ENCODE results near the gene ZDHHC14. TPM values are rescaled to one million over a fixed set of nuclear protein-coding genes. Genes with fewer than 3 reads are reported as not detected.

Gene ZDHHC14
- total and polyA plus RNA-seq, 4 donors: 4.3 to 18.3 (median 8.9) TPM

DNA sequence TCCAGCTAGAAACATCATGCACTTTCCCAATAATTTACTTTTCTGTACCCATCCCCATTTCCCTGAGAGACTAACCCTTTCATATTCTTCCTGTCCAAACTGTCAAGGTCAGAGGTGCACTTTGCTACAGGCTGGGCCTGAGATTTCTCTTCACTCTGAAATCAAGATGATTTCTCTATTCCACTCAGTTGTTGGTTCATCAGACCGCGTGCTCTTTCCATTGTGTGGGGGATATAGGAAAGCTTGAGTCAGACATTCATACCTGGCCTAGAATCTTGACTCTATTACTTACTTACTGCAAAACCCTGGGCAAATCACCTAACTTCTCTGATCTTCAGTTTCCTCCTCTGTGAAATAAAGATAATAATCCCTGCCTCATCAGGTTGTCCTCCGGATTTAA, 4.7 kb upstream of the ZDHHC14 start:
- no peak overlapping the region for H3K9ac ChIP-seq (ENCODE audit: insufficient read depth in 1 of 2, low read length in 2 of 2)

DNA sequence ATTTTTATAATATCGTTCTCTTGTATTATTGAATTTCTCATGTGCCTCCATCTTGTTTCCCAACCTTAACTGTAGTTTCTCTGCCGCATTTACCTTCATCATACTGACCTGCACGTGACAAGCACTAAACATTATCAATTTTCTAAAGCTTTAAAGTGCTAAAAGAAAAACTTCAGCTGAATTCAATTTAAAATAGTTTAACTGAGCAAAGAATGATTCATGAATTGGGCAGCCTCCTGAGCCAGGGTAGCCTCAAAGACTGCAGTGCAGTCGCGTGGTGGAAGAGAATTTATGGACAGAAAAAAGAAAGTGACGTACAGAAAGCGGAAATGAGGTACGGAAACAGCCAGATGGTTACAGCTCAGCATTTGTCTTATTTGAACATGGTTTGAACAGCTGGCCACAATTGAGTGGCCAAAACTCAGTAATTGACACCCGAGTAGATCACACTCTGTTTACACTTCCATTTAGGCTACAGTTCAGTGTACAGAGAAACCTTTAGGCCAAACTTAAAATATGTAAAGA, 4.2 kb upstream of the ZDHHC14 start:
- Histone ChIP-seq H3K27ac (ENCODE audit: low read depth in 1 of 2, low read length in 1 of 2) (no peak overlapping the region), H3K4me1 (ENCODE audit: control insufficient read depth in 5 of 5, insufficient read depth in 5 of 5, low read length in 5 of 5) (peaks cover 0 to 6% (median 2%) of the 10 kb centered on the region in 5 donors), H3K27me3 (ENCODE audit: control insufficient read depth in 3 of 3, insufficient read depth in 3 of 3, low read length in 2 of 3) (no peaks in the 10 kb centered on the region), H3K36me3 (ENCODE audit: control insufficient read depth in 4 of 4, insufficient read depth in 4 of 4, low read length in 4 of 4) (no peaks in the 10 kb centered on the region), H3K9me3 (ENCODE audit: control insufficient read depth in 4 of 4, insufficient read depth in 3 of 4, low read length in 3 of 4) (no peaks in the 10 kb centered on the region), H3K4me3 (no peak overlapping the region), H3K9ac (ENCODE audit: insufficient read depth in 1 of 2, low read length in 2 of 2) (no peak overlapping the region)
- DNase-seq: no peak
- WGBS, 2 donors: 83 to 85% methylated on average over 9 of the region's 9 CpGs
- TF ChIP-seq, protein P1, sequence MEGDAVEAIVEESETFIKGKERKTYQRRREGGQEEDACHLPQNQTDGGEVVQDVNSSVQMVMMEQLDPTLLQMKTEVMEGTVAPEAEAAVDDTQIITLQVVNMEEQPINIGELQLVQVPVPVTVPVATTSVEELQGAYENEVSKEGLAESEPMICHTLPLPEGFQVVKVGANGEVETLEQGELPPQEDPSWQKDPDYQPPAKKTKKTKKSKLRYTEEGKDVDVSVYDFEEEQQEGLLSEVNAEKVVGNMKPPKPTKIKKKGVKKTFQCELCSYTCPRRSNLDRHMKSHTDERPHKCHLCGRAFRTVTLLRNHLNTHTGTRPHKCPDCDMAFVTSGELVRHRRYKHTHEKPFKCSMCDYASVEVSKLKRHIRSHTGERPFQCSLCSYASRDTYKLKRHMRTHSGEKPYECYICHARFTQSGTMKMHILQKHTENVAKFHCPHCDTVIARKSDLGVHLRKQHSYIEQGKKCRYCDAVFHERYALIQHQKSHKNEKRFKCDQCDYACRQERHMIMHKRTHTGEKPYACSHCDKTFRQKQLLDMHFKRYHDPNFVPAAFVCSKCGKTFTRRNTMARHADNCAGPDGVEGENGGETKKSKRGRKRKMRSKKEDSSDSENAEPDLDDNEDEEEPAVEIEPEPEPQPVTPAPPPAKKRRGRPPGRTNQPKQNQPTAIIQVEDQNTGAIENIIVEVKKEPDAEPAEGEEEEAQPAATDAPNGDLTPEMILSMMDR (IDR thresholded peaks at IDR 0.05; ENCODE audit: control extremely low read depth, extremely low read depth): no peak
- ATAC-seq (ENCODE audit: insufficient read depth, low FRiP score): no peak

More for the DNA sequence above, 4.7 kb upstream of the ZDHHC14 start:
- Histone ChIP-seq H3K36me3 (ENCODE audit: control insufficient read depth in 4 of 4, insufficient read depth in 4 of 4, low read length in 4 of 4) (no peaks in the 10 kb centered on the region), H3K27me3 (ENCODE audit: control insufficient read depth in 3 of 3, insufficient read depth in 3 of 3, low read length in 2 of 3) (no peaks in the 10 kb centered on the region), H3K4me3 (no peak overlapping the region), H3K4me1 (ENCODE audit: control insufficient read depth in 5 of 5, insufficient read depth in 5 of 5, low read length in 5 of 5) (peaks cover 0 to 6% (median 2%) of the 10 kb centered on the region in 5 donors), H3K9me3 (ENCODE audit: control insufficient read depth in 4 of 4, insufficient read depth in 3 of 4, low read length in 3 of 4) (no peaks in the 10 kb centered on the region), H3K27ac (ENCODE audit: low read depth in 1 of 2, low read length in 1 of 2) (no peak overlapping the region)
- DNase-seq (no peak), ATAC-seq (ENCODE audit: insufficient read depth, low FRiP score) (no peak)
- TF ChIP-seq, protein P1 (IDR thresholded peaks at IDR 0.05; ENCODE audit: control extremely low read depth, extremely low read depth): no peak
- 92 to 96% methylated on average over 3 of the region's 3 CpGs for WGBS, 2 donors

DNA sequence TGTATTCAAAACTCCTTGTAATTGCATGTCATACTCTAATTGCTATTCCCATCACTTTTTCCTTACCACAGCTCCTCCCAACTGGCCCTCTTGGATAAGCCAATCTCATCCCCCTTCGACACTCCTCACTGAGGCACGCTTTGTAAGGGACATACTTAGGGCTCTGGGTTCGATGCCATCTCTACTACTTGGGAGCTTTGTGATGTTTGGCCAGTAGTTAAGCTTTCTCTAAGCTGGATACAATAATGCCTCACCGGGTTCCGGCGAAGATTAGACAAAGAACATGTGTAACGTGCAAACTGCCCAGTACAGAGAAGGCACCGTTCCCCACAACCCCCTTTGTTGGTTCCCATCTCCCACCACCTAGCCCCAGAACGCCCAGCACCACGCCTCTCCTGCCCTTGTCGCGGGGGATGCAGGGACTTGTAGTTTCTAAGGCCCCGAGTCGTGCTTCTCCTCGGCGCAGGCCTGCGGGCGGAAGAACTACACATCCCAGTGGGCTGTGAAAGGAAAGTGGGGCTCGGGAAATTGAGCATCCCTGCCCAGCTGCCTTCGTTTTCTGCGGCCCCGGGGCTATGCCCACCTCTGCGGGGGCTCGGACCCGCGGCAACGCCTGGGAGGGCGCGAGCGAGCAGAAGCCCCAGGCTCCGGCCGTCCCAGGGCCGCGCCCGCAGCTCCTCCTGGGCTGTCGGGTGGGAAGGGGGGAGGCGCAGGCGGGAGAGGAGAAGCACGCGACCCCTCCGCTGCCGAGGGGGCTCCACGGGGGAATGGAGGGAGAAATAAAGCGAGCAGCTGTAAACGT, 1.1 kb upstream of the ZDHHC14 start:
- 0 to 1% methylated on average over 45 of the region's 45 CpGs for WGBS, 2 donors

More for the DNA sequence above, 1.1 kb upstream of the ZDHHC14 start:
- Histone ChIP-seq H3K27me3 (ENCODE audit: control insufficient read depth in 3 of 3, insufficient read depth in 3 of 3, low read length in 2 of 3) (no peaks in the 10 kb centered on the region), H3K4me1 (ENCODE audit: control insufficient read depth in 5 of 5, insufficient read depth in 5 of 5, low read length in 5 of 5) (peaks cover 0 to 24% (median 4%) of the 10 kb centered on the region in 5 donors), H3K27ac (ENCODE audit: low read depth in 1 of 2, low read length in 1 of 2) (peak overlapping the region; percentile 87 to 96), H3K9me3 (ENCODE audit: control insufficient read depth in 4 of 4, insufficient read depth in 3 of 4, low read length in 3 of 4) (no peaks in the 10 kb centered on the region), H3K4me3 (peak overlapping the region; percentile 92), H3K36me3 (ENCODE audit: control insufficient read depth in 4 of 4, insufficient read depth in 4 of 4, low read length in 4 of 4) (no peaks in the 10 kb centered on the region), H3K9ac (ENCODE audit: insufficient read depth in 1 of 2, low read length in 2 of 2) (peak overlapping the region in 1 of 2 donors; percentile 76)
- ATAC-seq (ENCODE audit: insufficient read depth, low FRiP score) (peak; percentile 88), DNase-seq (peak; percentile 94 to 95 (median 94))
- TF ChIP-seq, protein P1 (IDR thresholded peaks at IDR 0.05; ENCODE audit: control extremely low read depth, extremely low read depth): no peak

Data from lung (tissue), 12 donors.